NCI-H2227 (cell line): ENCODE data around the gene MRC1.

Experiments
- DNase-seq: peaks from one replicate; lab custom pipeline; 2025; ENCODE audit not compliant: unreplicated experiment; lab: John Stamatoyannopoulos, UW

The MRC1 gene

GRCh38 chr10:17808971-17809841 lies at the start of gene MRC1:
TSS of gene MRC1 (plus strand) at chr10:17809348. CDS start at chr10:17809466, 118 bp downstream.
- no peak for DNase-seq

- no peak for DNase-seq
Measured at GRCh38 chr10:17764142-17764541, 45.0 kb upstream of the MRC1 start.

- DNase-seq, result no peak
Measured at GRCh38 chr10:17765602-17766001, 43.5 kb upstream of the MRC1 start.

GRCh38 chr10:17766731-17767130 lies 42.4 kb upstream of the MRC1 start:
- DNase-seq, result no peak

GRCh38 chr10:17768496-17768895 lies 40.7 kb upstream of the MRC1 start:
- DNase-seq, result no peak

- no peak for DNase-seq
Measured at GRCh38 chr10:17768957-17769356, 40.2 kb upstream of the MRC1 start.

GRCh38 chr10:17771017-17771416 lies 38.1 kb upstream of the MRC1 start:
- DNase-seq, result no peak

GRCh38 chr10:17779784-17780183 lies 29.4 kb upstream of the MRC1 start:
- DNase-seq, result no peak

GRCh38 chr10:17780727-17781126 lies 28.4 kb upstream of the MRC1 start:
- DNase-seq, result no peak

GRCh38 chr10:17781856-17782255 lies 27.3 kb upstream of the MRC1 start:
- DNase-seq, result no peak

GRCh38 chr10:17782921-17783665 lies 26.1 kb upstream of the MRC1 start:
- DNase-seq, result no peak

- DNase-seq, result no peak
Measured at GRCh38 chr10:17783751-17784150, 25.4 kb upstream of the MRC1 start.

- DNase-seq, result no peak
Measured at GRCh38 chr10:17784688-17785087, 24.5 kb upstream of the MRC1 start.

- DNase-seq, result no peak
Measured at GRCh38 chr10:17785276-17785930, 23.7 kb upstream of the MRC1 start.

- no peak for DNase-seq
Measured at GRCh38 chr10:17787087-17787961, 21.8 kb upstream of the MRC1 start.

- no peak for DNase-seq
Measured at GRCh38 chr10:17788646-17789045, 20.5 kb upstream of the MRC1 start.

- no peak for DNase-seq
Measured at GRCh38 chr10:17789396-17789795, 19.8 kb upstream of the MRC1 start.

- no peak for DNase-seq
Measured at GRCh38 chr10:17790651-17791050, 18.5 kb upstream of the MRC1 start.

GRCh38 chr10:17792991-17793390 lies 16.2 kb upstream of the MRC1 start:
- no peak for DNase-seq

GRCh38 chr10:17793823-17794644 lies 15.1 kb upstream of the MRC1 start:
- no peak for DNase-seq
